Measurements from ENCODE around the gene KPTN.

KPTN gene

GRCh38 chr19:47483800-47484690 lies at the start of gene KPTN:
TSS of gene KPTN (minus strand) at chr19:47484219. CDS start at chr19:47484160, 59 bp downstream.
- Histone ChIP-seq H3K36me3 (ENCODE audit: control insufficient read depth, insufficient read depth, low read length) (no peaks in the 10 kb centered on the region), H3K4me1 (ENCODE audit: control insufficient read depth, insufficient read depth, low read length) (peaks cover 10% of the 10 kb centered on the region), H3K9ac (ENCODE audit: low read length) (peak within 1 kb of the TSS; percentile 90), H3K9me3 (ENCODE audit: control insufficient read depth, low read length) (no peaks in the 10 kb centered on the region), H3K27me3 (ENCODE audit: control insufficient read depth, insufficient read depth, low read length) (no peaks in the 10 kb centered on the region), H3K4me3 (ENCODE audit: low read length) (peak within 1 kb of the TSS; percentile 83)

- H3K36me3 ChIP-seq (ENCODE audit: control insufficient read depth, insufficient read depth, low read length): no peaks in the 10 kb centered on the region
- H3K4me1 ChIP-seq (ENCODE audit: control insufficient read depth, insufficient read depth, low read length): peaks cover 6% of the 10 kb centered on the region
- H3K4me3 ChIP-seq (ENCODE audit: low read length): no peak overlapping the region
- no peaks in the 10 kb centered on the region for H3K27me3 ChIP-seq (ENCODE audit: control insufficient read depth, insufficient read depth, low read length)
- peak overlapping the region; percentile 22 for H3K9ac ChIP-seq (ENCODE audit: low read length)
- H3K9me3 ChIP-seq (ENCODE audit: control insufficient read depth, low read length): no peaks in the 10 kb centered on the region
Measured at GRCh38 chr19:47531640-47532387, 47.8 kb upstream of the KPTN start.

- Histone ChIP-seq H3K9ac (ENCODE audit: low read length) (no peak overlapping the region), H3K4me3 (ENCODE audit: low read length) (no peak overlapping the region), H3K4me1 (ENCODE audit: control insufficient read depth, insufficient read depth, low read length) (peaks cover 6% of the 10 kb centered on the region), H3K9me3 (ENCODE audit: control insufficient read depth, low read length) (no peaks in the 10 kb centered on the region), H3K36me3 (ENCODE audit: control insufficient read depth, insufficient read depth, low read length) (no peaks in the 10 kb centered on the region), H3K27me3 (ENCODE audit: control insufficient read depth, insufficient read depth, low read length) (no peaks in the 10 kb centered on the region)
Measured at GRCh38 chr19:47529018-47529742, 45.2 kb upstream of the KPTN start.

- peaks cover 9% of the 10 kb centered on the region for H3K4me1 ChIP-seq (ENCODE audit: control insufficient read depth, insufficient read depth, low read length)
- no peaks in the 10 kb centered on the region for H3K36me3 ChIP-seq (ENCODE audit: control insufficient read depth, insufficient read depth, low read length)
- H3K4me3 ChIP-seq (ENCODE audit: low read length): no peak overlapping the region
- no peak overlapping the region for H3K9ac ChIP-seq (ENCODE audit: low read length)
- H3K27me3 ChIP-seq (ENCODE audit: control insufficient read depth, insufficient read depth, low read length): no peaks in the 10 kb centered on the region
- no peaks in the 10 kb centered on the region for H3K9me3 ChIP-seq (ENCODE audit: control insufficient read depth, low read length)
Measured at GRCh38 chr19:47526798-47527197, 42.8 kb upstream of the KPTN start.

GRCh38 chr19:47523473-47523872 lies 39.5 kb upstream of the KPTN start:
- Histone ChIP-seq H3K9ac (ENCODE audit: low read length) (no peak overlapping the region), H3K36me3 (ENCODE audit: control insufficient read depth, insufficient read depth, low read length) (no peaks in the 10 kb centered on the region), H3K4me3 (ENCODE audit: low read length) (no peak overlapping the region), H3K9me3 (ENCODE audit: control insufficient read depth, low read length) (no peaks in the 10 kb centered on the region), H3K27me3 (ENCODE audit: control insufficient read depth, insufficient read depth, low read length) (peaks cover 4% of the 10 kb centered on the region), H3K4me1 (ENCODE audit: control insufficient read depth, insufficient read depth, low read length) (peaks cover 6% of the 10 kb centered on the region)

GRCh38 chr19:47521473-47522180 lies 37.6 kb upstream of the KPTN start:
- no peak overlapping the region for H3K4me3 ChIP-seq (ENCODE audit: low read length)

DNA sequence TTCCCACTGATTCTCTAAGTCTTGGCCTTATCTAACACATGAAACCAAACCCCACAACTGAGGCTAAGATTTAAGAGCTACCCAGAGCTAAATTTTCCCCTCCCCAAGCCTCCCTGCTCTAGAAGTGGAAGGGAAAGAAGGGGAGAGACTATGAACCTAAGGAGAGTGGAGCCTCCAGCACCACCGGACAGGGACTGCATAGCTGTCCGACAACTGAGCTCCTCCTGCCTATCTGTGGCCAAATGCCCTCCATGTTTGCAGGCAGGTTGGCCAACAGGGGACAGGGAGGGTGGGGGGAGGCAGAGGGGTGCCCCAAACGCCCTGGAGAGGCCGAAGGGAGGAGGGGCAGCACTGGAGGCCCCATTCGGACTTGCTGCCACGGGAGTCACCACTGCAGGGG lies 36.8 kb upstream of the KPTN start:
- Histone ChIP-seq H3K4me1 (ENCODE audit: control insufficient read depth, insufficient read depth, low read length) (peaks cover 6% of the 10 kb centered on the region), H3K4me3 (ENCODE audit: low read length) (no peak overlapping the region), H3K9ac (ENCODE audit: low read length) (no peak overlapping the region), H3K27me3 (ENCODE audit: control insufficient read depth, insufficient read depth, low read length) (peaks cover 4% of the 10 kb centered on the region), H3K36me3 (ENCODE audit: control insufficient read depth, insufficient read depth, low read length) (no peaks in the 10 kb centered on the region), H3K9me3 (ENCODE audit: control insufficient read depth, low read length) (no peaks in the 10 kb centered on the region)

More at GRCh38 chr19:47521473-47522180, 37.6 kb upstream of the KPTN start:
- Histone ChIP-seq H3K36me3 (ENCODE audit: control insufficient read depth, insufficient read depth, low read length) (no peaks in the 10 kb centered on the region), H3K4me1 (ENCODE audit: control insufficient read depth, insufficient read depth, low read length) (peaks cover 6% of the 10 kb centered on the region), H3K27me3 (ENCODE audit: control insufficient read depth, insufficient read depth, low read length) (peaks cover 4% of the 10 kb centered on the region), H3K9ac (ENCODE audit: low read length) (no peak overlapping the region), H3K9me3 (ENCODE audit: control insufficient read depth, low read length) (no peaks in the 10 kb centered on the region)

DNA sequence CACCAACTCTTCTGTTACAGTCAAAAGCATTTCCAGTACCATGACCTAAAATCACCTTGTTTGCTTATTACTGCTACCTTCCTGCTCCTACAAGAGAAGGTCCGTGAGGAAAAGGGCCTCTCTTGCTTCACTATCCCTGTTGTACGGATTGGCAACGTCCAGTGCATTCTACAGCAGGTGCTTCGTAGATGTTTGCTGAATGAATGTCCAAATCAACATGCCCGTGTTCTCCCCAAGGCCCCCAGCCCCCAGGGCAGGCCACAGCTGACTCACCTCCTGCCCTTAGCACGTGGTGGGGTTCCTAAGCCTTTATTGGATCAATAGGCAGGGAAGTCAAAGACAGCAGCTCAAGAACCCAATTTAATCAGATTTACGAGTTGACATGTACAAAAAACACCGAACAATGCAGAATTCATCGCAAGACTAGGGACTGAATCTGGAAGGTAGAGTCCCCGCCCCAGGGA lies 36.4 kb upstream of the KPTN start:
- Histone ChIP-seq H3K9ac (ENCODE audit: low read length) (no peak overlapping the region), H3K27me3 (ENCODE audit: control insufficient read depth, insufficient read depth, low read length) (peaks cover 4% of the 10 kb centered on the region), H3K4me3 (ENCODE audit: low read length) (no peak overlapping the region), H3K36me3 (ENCODE audit: control insufficient read depth, insufficient read depth, low read length) (no peaks in the 10 kb centered on the region), H3K9me3 (ENCODE audit: control insufficient read depth, low read length) (no peaks in the 10 kb centered on the region), H3K4me1 (ENCODE audit: control insufficient read depth, insufficient read depth, low read length) (peaks cover 6% of the 10 kb centered on the region)

- H3K27me3 ChIP-seq (ENCODE audit: control insufficient read depth, insufficient read depth, low read length): peaks cover 4% of the 10 kb centered on the region
- H3K4me3 ChIP-seq (ENCODE audit: low read length): no peak overlapping the region
- peaks cover 11% of the 10 kb centered on the region for H3K4me1 ChIP-seq (ENCODE audit: control insufficient read depth, insufficient read depth, low read length)
- no peaks in the 10 kb centered on the region for H3K36me3 ChIP-seq (ENCODE audit: control insufficient read depth, insufficient read depth, low read length)
- H3K9ac ChIP-seq (ENCODE audit: low read length): no peak overlapping the region
- no peaks in the 10 kb centered on the region for H3K9me3 ChIP-seq (ENCODE audit: control insufficient read depth, low read length)
Measured at GRCh38 chr19:47518854-47519253, 34.8 kb upstream of the KPTN start.

DNA sequence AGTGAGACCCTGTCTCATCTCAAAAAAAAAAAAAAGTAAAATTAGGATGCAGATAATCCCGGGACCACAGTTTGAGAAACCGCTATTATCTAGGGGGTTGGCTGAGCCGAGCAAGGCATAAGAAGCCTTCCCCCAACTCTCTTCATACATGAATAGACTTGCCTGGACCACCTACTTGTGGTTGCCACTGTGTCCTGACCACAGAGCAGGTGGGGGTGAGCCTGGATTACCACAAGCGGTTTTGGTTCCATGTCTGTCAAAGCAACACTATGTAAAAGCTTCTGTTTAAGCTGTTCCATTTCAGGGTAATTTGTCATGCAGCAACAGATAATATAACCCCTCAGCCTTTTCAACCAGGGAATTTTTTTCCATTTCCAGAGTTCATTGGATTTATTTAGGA lies 34.1 kb upstream of the KPTN start:
- H3K36me3 ChIP-seq (ENCODE audit: control insufficient read depth, insufficient read depth, low read length): no peaks in the 10 kb centered on the region
- H3K27me3 ChIP-seq (ENCODE audit: control insufficient read depth, insufficient read depth, low read length): peaks cover 4% of the 10 kb centered on the region
- H3K4me1 ChIP-seq (ENCODE audit: control insufficient read depth, insufficient read depth, low read length): peaks cover 12% of the 10 kb centered on the region
- no peaks in the 10 kb centered on the region for H3K9me3 ChIP-seq (ENCODE audit: control insufficient read depth, low read length)
- H3K9ac ChIP-seq (ENCODE audit: low read length): no peak overlapping the region
- H3K4me3 ChIP-seq (ENCODE audit: low read length): no peak overlapping the region

DNA sequence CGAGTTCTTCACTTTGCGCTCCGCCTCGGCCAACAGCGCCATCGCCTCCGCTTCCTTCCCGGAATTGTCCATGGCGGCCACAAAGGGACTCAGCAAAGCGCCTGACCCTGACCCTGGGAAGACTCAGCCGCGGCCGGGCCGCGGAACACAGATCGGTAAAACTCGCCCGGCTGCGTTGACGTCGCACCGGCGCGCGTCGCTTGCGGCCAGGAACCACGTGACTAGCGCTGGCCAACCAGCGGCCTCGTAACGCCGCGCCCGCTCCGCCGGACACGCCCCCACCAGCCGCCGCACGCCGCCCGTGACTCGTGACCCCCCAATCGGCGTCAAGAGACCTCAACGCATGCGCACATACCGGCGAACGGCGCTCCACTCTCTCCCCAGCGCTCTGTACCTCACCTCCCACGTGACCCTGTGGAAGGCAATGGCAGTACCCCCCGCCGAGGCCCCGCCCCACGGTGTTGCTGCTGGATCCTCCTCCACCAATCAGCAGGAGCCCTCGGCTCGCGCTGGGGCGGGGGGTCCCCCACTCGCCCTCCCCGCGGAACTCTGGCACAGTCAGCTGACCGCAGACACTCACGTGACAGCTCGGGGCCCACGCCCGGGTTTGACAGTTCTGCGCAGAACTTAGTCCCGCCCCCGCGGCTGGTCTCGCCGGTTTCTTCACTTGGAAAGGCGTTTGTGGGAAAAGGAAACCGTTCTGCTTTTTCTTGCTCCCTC lies 31.0 kb upstream of the KPTN start, which contains the start of gene NAPA:
Gene NAPA (minus strand): TSS at position 195 of the 720 bp plus-strand sequence. CDS start 123 bp downstream, at position 72.
- Histone ChIP-seq H3K27me3 (ENCODE audit: control insufficient read depth, insufficient read depth, low read length) (no peaks in the 10 kb centered on the region), H3K9me3 (ENCODE audit: control insufficient read depth, low read length) (no peaks in the 10 kb centered on the region), H3K4me1 (ENCODE audit: control insufficient read depth, insufficient read depth, low read length) (peaks cover 43% of the 10 kb centered on the region), H3K4me3 (ENCODE audit: low read length) (peak within 1 kb of the TSS; percentile 96), H3K36me3 (ENCODE audit: control insufficient read depth, insufficient read depth, low read length) (no peaks in the 10 kb centered on the region), H3K9ac (ENCODE audit: low read length) (peak within 1 kb of the TSS; percentile 97)
